GM19372 (cell line): ENCODE results near the gene HEBP1.
"Not testable (repeated sequence)": the region's sequence is repeated elsewhere in the genome, so short reads cannot be mapped to it uniquely, and the experiment has no call there.

Source experiments
- ATAC-seq: cut with Tn5 transposase; IDR thresholded peaks from one replicate; pipeline ENCODE4 v1.9.1; 2021; ENCODE audit warnings: mild to moderate bottlenecking, low read depth, moderate library complexity; ENCODE audit not compliant: unreplicated experiment

Gene HEBP1

GRCh38 chr12:12999959-13000615, at the start of gene HEBP1:
HEBP1 (minus strand) TSS chr12:13000265; CDS start chr12:13000114, 151 bp downstream.
- peak; percentile 79 for ATAC-seq

DNA sequence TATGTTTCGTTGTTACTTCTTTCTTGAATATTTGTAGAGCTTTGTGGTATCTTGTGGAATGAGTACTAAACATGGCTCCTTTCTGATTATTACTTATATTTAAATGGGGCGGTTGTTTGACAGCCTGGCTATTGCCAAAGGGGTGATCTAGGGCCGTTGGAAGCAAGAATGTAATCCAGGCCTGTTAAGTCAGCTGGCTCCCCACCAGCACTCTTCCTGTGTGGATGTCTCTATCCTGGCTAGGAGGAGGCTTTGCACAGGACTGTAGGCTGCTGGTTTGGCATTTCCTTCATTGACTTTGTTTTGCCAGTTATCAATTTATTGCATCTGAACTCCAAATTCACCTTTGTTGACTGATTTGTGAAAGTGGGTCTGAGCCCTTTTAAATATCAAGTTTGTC, 49.8 kb upstream of the HEBP1 start:
- ATAC-seq: no peak

DNA sequence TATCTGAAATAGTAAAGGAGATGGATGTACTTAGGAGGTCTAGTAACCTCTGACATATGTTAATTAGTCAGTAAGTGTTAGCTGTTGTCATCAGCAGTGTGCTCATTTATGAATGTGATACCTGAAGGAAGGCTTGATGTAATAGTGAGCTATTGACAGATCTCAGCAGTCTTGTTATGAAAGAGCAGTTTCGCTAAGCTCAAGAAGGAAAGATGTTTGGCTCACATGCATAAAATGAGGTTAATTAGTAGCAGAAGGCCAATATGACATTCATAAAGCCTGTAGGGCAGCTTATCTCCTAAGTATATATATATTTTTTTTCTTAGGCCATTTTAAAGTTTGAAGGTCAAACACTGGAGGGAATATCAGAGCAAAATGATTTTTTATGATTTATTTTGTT, 46.9 kb upstream of the HEBP1 start:
- no peak for ATAC-seq

DNA sequence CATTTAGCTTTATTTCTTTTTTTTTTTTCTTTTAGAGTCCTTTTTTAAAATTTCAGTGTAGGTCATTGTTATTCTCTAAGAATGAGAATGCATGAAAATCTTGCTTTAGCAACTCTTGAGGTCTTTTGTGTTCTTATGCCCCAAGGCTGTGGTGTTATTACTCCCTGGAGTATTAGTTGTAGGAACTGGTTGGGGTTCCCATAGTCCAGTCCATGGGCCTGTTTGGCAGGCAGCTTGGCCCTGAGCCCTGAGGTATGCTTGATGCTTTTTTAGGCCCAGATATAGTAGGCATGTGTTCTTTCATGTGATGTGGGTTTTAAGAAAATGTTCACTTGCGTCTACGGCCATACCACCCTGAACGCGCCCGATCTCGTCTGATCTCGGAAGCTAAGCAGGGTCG, 45.8 kb upstream of the HEBP1 start:
- ATAC-seq: no peak

DNA sequence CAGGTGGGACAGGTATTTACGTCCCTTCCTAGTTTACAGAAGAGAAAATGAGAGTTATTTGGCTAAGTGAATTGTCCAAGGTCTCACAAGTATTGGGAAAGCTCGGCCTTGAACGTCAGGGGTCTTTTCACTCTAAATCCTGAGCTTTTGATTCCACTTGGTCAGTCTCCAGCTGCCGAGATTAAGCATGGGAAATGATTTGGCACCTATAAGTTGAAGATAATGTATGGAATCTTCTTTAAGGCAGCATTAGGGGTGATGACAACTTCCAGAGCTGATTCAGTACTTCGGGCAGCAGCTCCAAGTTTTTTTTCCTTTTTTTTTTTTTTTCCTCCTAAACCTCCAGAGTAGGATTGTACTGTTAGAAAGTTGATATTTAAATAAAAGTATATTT, 44.8 kb upstream of the HEBP1 start:
- no peak for ATAC-seq

- ATAC-seq: peak; percentile 89
Observed at GRCh38 chr12:13044002-13044905, 44.2 kb upstream of the HEBP1 start, which contains the start of gene FAM234B. FAM234B (plus strand) TSS chr12:13044381; CDS start chr12:13044404, 23 bp downstream.

GRCh38 chr12:13042666-13043230, 42.7 kb upstream of the HEBP1 start:
- ATAC-seq: no peak

GRCh38 chr12:13041224-13041623, 41.2 kb upstream of the HEBP1 start:
- no peak for ATAC-seq

DNA sequence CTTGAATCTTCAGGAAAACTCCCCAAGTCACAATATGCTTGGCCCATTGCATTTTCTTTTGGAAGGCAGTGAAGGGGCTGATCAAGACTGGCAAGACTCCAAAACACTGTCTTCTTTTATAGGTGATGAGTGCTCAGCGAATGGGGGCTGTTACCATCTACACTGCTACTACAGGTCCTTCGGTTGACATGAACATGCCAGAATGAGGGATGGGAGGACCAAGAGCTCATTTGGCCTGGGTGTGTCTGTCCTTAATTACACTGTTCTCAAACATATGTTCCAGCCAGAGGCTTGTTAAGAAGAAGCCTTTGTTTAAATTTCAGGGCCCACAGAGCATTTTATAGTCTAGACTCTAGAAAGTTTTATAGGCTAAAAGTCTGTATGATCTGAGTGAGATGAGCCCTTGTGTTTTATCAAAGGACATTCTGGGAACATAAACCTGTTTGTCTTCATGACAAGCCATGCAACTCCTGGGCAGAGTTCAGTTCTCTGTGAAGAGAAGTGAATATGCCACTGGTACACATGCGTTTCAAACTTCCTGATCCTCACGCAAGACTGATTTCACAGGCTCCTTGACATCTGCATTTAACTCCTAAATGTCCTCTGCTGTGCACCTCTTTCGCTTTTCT, 39.4 kb upstream of the HEBP1 start:
- ATAC-seq: no peak

GRCh38 chr12:13038491-13039161, 38.6 kb upstream of the HEBP1 start:
- no peak for ATAC-seq

- no peak for ATAC-seq
Observed at GRCh38 chr12:13036881-13037280, 36.8 kb upstream of the HEBP1 start.

- not testable (repeated sequence) for ATAC-seq
Observed at GRCh38 chr12:13035335-13035734, 35.3 kb upstream of the HEBP1 start.

DNA sequence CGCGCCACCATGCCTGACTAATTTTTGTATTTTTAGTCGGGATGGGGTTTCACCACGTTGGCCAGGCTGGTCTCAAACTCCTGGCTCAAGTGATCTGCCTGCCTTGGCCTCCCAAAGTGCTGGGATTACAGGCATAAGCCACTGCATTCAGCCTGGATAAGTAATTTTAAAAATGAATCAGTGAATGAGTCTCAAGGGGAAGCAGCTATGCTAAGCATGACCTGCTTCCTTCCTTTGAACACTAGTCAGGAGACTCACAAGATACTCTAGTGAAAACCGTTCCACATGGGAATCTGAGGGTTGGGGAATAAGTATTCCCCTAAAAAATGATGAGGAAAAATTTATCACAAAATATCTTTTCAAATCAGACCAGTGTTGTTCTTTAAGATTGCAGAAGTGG, 33.4 kb upstream of the HEBP1 start:
- no peak for ATAC-seq

DNA sequence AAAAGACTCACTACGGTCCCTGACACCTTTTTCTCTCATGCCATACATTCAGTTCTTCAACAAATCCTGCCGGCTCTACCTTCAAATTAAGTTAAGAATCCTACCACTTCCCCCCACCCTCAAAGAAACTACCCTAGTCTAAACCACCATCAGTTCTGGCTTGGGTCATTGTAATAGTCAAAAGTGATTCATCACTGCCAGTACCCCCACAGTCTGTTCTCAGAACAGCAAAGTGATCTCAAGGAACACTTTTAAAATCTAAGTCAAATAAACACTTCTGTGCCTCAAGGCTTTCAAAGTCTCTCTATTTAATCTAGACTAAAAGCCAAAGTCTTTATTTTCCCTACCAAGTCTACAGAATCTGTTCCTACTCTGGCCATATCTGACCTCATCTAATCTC, 32.1 kb upstream of the HEBP1 start:
- no peak for ATAC-seq

- no peak for ATAC-seq
Observed at GRCh38 chr12:13030541-13031291, 30.7 kb upstream of the HEBP1 start.

DNA sequence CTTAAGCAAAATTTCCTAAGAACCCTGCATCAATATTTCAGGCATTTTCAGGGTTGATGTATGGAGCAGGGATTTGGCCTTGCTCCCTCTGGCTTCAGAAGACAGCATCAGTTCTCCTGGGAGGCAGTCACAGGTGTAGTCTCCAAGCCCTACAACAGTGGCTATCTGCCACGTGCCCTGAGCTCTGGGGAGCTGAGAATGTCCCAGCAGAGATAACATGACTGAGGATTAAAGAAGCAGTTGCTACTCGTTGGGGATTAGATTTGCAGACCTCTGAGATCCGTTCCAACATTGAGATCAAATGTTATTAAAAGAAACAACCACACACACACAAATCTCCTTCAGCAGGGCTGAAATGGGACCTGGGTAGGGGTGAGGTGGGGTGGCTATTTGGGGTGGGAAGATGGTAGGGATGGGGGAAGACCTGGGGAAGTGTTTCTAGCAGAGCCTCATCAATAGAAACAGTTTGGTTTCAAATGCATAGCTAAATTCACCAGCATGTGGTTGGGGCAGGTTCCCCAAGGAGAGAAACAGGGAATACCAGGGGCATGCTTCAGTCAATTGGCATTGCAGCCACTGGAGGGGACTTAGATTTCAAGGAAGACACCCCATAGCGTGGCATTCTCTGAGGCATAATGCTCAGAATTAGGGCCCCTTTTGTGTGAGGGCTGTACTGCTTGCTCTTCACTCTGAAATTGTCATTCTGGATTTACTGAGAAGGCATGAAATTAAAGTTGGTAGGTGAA, 28.9 kb upstream of the HEBP1 start:
- ATAC-seq: no peak

GRCh38 chr12:13027508-13027907, 27.4 kb upstream of the HEBP1 start:
- ATAC-seq: no peak

DNA sequence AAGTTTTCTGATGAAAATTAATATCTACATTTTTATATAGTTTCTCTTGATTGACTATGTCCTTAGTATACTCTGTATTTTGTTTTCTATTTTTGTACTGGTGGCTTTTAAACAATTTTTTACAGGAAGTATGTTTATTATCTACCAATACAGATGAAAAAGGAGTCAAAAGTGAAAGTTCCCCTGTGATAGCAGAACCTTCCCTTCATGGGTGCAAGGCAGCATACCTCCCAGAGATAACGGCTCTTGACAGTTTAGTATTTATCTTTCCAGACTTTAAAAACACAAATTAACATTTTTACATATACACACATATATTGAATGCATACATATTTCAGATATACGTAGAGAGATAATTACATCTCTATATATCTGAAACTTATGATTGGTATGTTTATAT, 27.0 kb upstream of the HEBP1 start:
- no peak for ATAC-seq

GRCh38 chr12:13026286-13026685, 26.2 kb upstream of the HEBP1 start:
- no peak for ATAC-seq
